GM18526 (cell line): ENCODE measurements around the gene MPV17L2.

Experiments used
- POLR2A ChIP-seq: IDR thresholded peaks from 3 replicates; pipeline ENCODE4 v1.6.1; 2011; ENCODE audit not compliant: insufficient read length; ENCODE audit errors: extremely low read depth

MPV17L2 gene

GRCh38 chr19:18218159-18218558 is 25.1 kb downstream of the MPV17L2 start:
- no peak for TF ChIP-seq POLR2A

- no peak for TF ChIP-seq POLR2A
Observed at GRCh38 chr19:18218600-18218999, 25.6 kb downstream of the MPV17L2 start.

- TF ChIP-seq POLR2A: no peak
Observed at GRCh38 chr19:18219911-18220631, 27.1 kb downstream of the MPV17L2 start.

GRCh38 chr19:18220632-18221275 is 27.7 kb downstream of the MPV17L2 start:
- no peak for TF ChIP-seq POLR2A

- no peak for TF ChIP-seq POLR2A
Observed at GRCh38 chr19:18221815-18222725, 29.1 kb downstream of the MPV17L2 start.

GRCh38 chr19:18223860-18224524 is 31.0 kb downstream of the MPV17L2 start:
- no peak for TF ChIP-seq POLR2A

- TF ChIP-seq POLR2A: no peak
Observed at GRCh38 chr19:18224525-18225354, 31.7 kb downstream of the MPV17L2 start.

GRCh38 chr19:18225355-18225701 is 32.3 kb downstream of the MPV17L2 start:
- TF ChIP-seq POLR2A: no peak

- TF ChIP-seq POLR2A: no peak
Observed at GRCh38 chr19:18225702-18226468, 32.9 kb downstream of the MPV17L2 start, which contains the start of gene PDE4C. TSS of gene PDE4C (minus strand) at chr19:18226438. CDS start at chr19:18226415, 23 bp downstream.

- no peak for TF ChIP-seq POLR2A
Observed at GRCh38 chr19:18226956-18227780, 34.1 kb downstream of the MPV17L2 start.

GRCh38 chr19:18227781-18228271 is 34.8 kb downstream of the MPV17L2 start:
- no peak for TF ChIP-seq POLR2A

GRCh38 chr19:18229474-18229873 is 36.5 kb downstream of the MPV17L2 start:
- no peak for TF ChIP-seq POLR2A

GRCh38 chr19:18229915-18230314 is 36.9 kb downstream of the MPV17L2 start:
- TF ChIP-seq POLR2A: no peak
